ENCODE data around the gene KCND2. TPM values are rescaled to one million over a fixed set of nuclear protein-coding genes. Genes with fewer than 3 reads are reported as not detected.

Gene KCND2
- total RNA-seq, 1 experiment from 2014 or later: 0.33 TPM

GRCh38 chr7:120724448-120724847, 451.5 kb downstream of the KCND2 start:
- H3K79me2 ChIP-seq (ENCODE audit: low read length): no peaks in the 10 kb centered on the region
- H3K9me3 ChIP-seq (ENCODE audit: low read length): no peaks in the 10 kb centered on the region
- no peak for TF ChIP-seq CTCF (conservative IDR thresholded peaks at IDR 0.05; ENCODE audit: low read depth, low read length)
- TF ChIP-seq EZH2phosphoT487 (IDR thresholded peaks at IDR 0.05; ENCODE audit: borderline replicate concordance, low read length): no peak
- no peak for TF ChIP-seq EZH2 (IDR thresholded peaks at IDR 0.05; ENCODE audit: low read length, unreplicated experiment)
- no peaks in the 10 kb centered on the region for H3K9me2 ChIP-seq (replicated peaks; ENCODE audit: low read length)
- H3K4me1 ChIP-seq (ENCODE audit: insufficient read depth, low read length): no peaks in the 10 kb centered on the region
- ATAC-seq (no peak; the same call in 1 of the 2 replicates), DNase-seq (no peak)
- H3K4me3 ChIP-seq (ENCODE audit: low read length): no peak overlapping the region
- CTCF ChIA-PET: no interaction called here
- no peak overlapping the region for H3K27ac ChIP-seq (ENCODE audit: low read length)
- POLR2A ChIA-PET (ENCODE audit: unreplicated experiment): no interaction called here
- no peaks in the 10 kb centered on the region for H3K36me3 ChIP-seq (ENCODE audit: low read depth, low read length)
- BruUV-seq (replicated peaks): no TSS peak
- intact Hi-C loops (cut with micrococcal nuclease): loop anchor here (2.0 kb wide), 2 partner anchors 790 to 1806 kb away; no protein-coding TSS in a partner anchor
- no peak overlapping the region for H3K4me2 ChIP-seq (ENCODE audit: low read length)
- no peaks in the 10 kb centered on the region for H3F3A ChIP-seq (ENCODE audit: low read length, unreplicated experiment)
- no peak overlapping the region for H2AFZ ChIP-seq (ENCODE audit: low read length)
- H3K9ac ChIP-seq (ENCODE audit: low read length): no peak overlapping the region
- no peaks in the 10 kb centered on the region for H3K27me3 ChIP-seq (ENCODE audit: low read length)
- no peaks in the 10 kb centered on the region for H4K20me1 ChIP-seq (ENCODE audit: low read length)

- intact Hi-C loops (cut with micrococcal nuclease): loop anchor here (1.0 to 5.0 kb wide), 6 partner anchors 143 to 1806 kb away; partner anchors contain the start of gene KCND2
- Histone ChIP-seq H3K9me2 (replicated peaks; ENCODE audit: low read length) (no peaks in the 10 kb centered on the region), H3K36me3 (ENCODE audit: low read depth, low read length) (no peaks in the 10 kb centered on the region), H3K9ac (ENCODE audit: low read length) (no peak overlapping the region), H3K27me3 (ENCODE audit: low read length) (no peaks in the 10 kb centered on the region), H3K9me3 (ENCODE audit: low read length) (no peaks in the 10 kb centered on the region), H3F3A (ENCODE audit: low read length, unreplicated experiment) (no peaks in the 10 kb centered on the region), H3K27ac (ENCODE audit: low read length) (no peak overlapping the region), H3K4me1 (ENCODE audit: insufficient read depth, low read length) (no peaks in the 10 kb centered on the region), H3K4me2 (ENCODE audit: low read length) (peak overlapping the region; percentile 38), H4K20me1 (ENCODE audit: low read length) (no peaks in the 10 kb centered on the region), H3K79me2 (ENCODE audit: low read length) (no peaks in the 10 kb centered on the region), H3K4me3 (ENCODE audit: low read length) (peak overlapping the region; percentile 6; the same call in 1 of the 2 replicates), H2AFZ (ENCODE audit: low read length) (peak overlapping the region; percentile 35)
- BruUV-seq (replicated peaks): no TSS peak
- DNase-seq: no peak
- TF ChIP-seq EZH2phosphoT487 (IDR thresholded peaks at IDR 0.05; ENCODE audit: borderline replicate concordance, low read length) (no peak), EZH2 (IDR thresholded peaks at IDR 0.05; ENCODE audit: low read length, unreplicated experiment) (no peak), CTCF (conservative IDR thresholded peaks at IDR 0.05; ENCODE audit: low read depth, low read length) (no peak)
- no peak for ATAC-seq
- ChIA-PET CTCF (interaction anchor here (0.6 kb wide), 1 partner anchor 141 kb away, joined by 3 read pairs; no protein-coding TSS in a partner anchor), POLR2A (ENCODE audit: unreplicated experiment) (no interaction called here)
These were observed 452.0 kb downstream of the KCND2 start for GRCh38 chr7:120724955-120725354.

- no peaks in the 10 kb centered on the region for H3K9me3 ChIP-seq (ENCODE audit: low read length)
- DNase-seq (peak; percentile 64), ATAC-seq (no peak)
- CTCF ChIA-PET: interaction anchor here (0.6 kb wide), 2 partner anchors 27 to 141 kb away, joined by 3 to 5 read pairs; no protein-coding TSS in a partner anchor
- peak overlapping the region; percentile 38 for H3K4me2 ChIP-seq (ENCODE audit: low read length)
- peak overlapping the region; percentile 35 for H2AFZ ChIP-seq (ENCODE audit: low read length)
- no peaks in the 10 kb centered on the region for H4K20me1 ChIP-seq (ENCODE audit: low read length)
- POLR2A ChIA-PET (ENCODE audit: unreplicated experiment): no interaction called here
- H3K4me3 ChIP-seq (ENCODE audit: low read length): peak overlapping the region; percentile 6; the same call in 1 of the 2 replicates
- intact Hi-C loops (cut with micrococcal nuclease): loop anchor here (1.0 to 5.0 kb wide), 6 partner anchors 143 to 1807 kb away; partner anchors contain the start of gene KCND2
- no peaks in the 10 kb centered on the region for H3K9me2 ChIP-seq (replicated peaks; ENCODE audit: low read length)
- H3K9ac ChIP-seq (ENCODE audit: low read length): no peak overlapping the region
- H3K36me3 ChIP-seq (ENCODE audit: low read depth, low read length): no peaks in the 10 kb centered on the region
- no peaks in the 10 kb centered on the region for H3K27me3 ChIP-seq (ENCODE audit: low read length)
- BruUV-seq (replicated peaks): no TSS peak
- H3F3A ChIP-seq (ENCODE audit: low read length, unreplicated experiment): no peaks in the 10 kb centered on the region
- no peak overlapping the region for H3K27ac ChIP-seq (ENCODE audit: low read length)
- no peaks in the 10 kb centered on the region for H3K4me1 ChIP-seq (ENCODE audit: insufficient read depth, low read length)
- no peaks in the 10 kb centered on the region for H3K79me2 ChIP-seq (ENCODE audit: low read length)
- no peak for TF ChIP-seq EZH2phosphoT487 (IDR thresholded peaks at IDR 0.05; ENCODE audit: borderline replicate concordance, low read length)
- TF ChIP-seq CTCF (conservative IDR thresholded peaks at IDR 0.05; ENCODE audit: low read depth, low read length): peak; percentile 79
These were observed 452.5 kb downstream of the KCND2 start for GRCh38 chr7:120725376-120726039.

Data from PC-3 (cell line).